NCI-H460 (cell line): ENCODE measurements around the gene SHC1. TPM values are rescaled to one million over a fixed set of nuclear protein-coding genes. Genes with fewer than 3 reads are reported as not detected.

ENCODE experiments used
- DNase-seq: peaks from one replicate; pipeline ENCODE4 v3.0.0-alpha.2; 2016; ENCODE audit warnings: low read depth; ENCODE audit errors: extremely low read depth
- polyA plus RNA-seq: library from polyadenylated mRNA; depleted of rRNA; stranded (reverse); fragments of >200 nt; gene quantifications from 2 replicates; pipeline ENCODE4 v1.2.3, GENCODE V29; 2014; cell fraction: nucleus; rRNA removed
- total RNA-seq: library from RNA; depleted of rRNA; stranded (reverse); fragments of >200 nt; shearing (Covaris generic); gene quantifications from 2 replicates; pipeline ENCODE4 v1.2.3, GENCODE V29; 2014; rRNA removed

The SHC1 gene, protein sequence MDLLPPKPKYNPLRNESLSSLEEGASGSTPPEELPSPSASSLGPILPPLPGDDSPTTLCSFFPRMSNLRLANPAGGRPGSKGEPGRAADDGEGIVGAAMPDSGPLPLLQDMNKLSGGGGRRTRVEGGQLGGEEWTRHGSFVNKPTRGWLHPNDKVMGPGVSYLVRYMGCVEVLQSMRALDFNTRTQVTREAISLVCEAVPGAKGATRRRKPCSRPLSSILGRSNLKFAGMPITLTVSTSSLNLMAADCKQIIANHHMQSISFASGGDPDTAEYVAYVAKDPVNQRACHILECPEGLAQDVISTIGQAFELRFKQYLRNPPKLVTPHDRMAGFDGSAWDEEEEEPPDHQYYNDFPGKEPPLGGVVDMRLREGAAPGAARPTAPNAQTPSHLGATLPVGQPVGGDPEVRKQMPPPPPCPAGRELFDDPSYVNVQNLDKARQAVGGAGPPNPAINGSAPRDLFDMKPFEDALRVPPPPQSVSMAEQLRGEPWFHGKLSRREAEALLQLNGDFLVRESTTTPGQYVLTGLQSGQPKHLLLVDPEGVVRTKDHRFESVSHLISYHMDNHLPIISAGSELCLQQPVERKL
- 382 and 411 TPM in 2 replicates for total RNA-seq
- polyA plus RNA-seq = 478 and 522 TPM in 2 replicates

DNA sequence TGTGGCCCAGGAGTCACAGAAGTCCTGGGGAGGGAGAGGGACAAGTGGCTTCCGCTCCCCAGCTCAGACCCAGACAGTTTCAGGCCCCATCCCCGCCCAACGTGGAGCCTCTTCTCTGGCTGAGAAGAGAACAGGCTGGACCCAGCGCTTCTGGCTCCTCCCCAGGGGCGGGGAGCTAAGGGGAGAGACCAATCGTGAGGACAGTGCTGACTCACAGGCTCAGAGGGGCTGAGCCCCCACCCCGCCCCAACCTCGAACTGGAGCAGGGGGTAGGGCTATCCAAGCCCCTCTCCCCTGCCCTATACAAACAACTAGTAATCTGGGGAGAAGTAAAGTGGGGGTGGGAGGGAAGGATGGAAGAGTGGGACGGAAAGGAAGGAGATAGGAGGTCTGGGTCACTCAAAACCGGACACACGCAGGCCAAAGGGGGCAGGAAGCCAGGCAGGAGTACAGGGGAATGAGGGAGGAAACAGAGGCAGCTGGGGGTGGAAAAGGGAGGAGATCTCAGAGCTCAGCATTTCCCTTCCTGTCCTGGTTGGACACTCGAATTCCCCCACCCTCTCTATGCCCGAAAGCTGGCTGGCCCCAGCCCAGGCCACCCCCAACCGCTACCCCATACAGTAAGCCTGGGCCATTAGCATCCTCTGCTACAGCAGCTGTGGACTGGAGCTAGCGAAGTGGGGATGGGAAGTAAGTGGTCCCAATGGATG is at the start of gene SHC1:
Gene SHC1 (minus strand): TSS at position 117 of the 710 bp plus-strand sequence. CDS start 221 bp downstream, outside the sequence.
- DNase-seq = peak; percentile 98

DNA sequence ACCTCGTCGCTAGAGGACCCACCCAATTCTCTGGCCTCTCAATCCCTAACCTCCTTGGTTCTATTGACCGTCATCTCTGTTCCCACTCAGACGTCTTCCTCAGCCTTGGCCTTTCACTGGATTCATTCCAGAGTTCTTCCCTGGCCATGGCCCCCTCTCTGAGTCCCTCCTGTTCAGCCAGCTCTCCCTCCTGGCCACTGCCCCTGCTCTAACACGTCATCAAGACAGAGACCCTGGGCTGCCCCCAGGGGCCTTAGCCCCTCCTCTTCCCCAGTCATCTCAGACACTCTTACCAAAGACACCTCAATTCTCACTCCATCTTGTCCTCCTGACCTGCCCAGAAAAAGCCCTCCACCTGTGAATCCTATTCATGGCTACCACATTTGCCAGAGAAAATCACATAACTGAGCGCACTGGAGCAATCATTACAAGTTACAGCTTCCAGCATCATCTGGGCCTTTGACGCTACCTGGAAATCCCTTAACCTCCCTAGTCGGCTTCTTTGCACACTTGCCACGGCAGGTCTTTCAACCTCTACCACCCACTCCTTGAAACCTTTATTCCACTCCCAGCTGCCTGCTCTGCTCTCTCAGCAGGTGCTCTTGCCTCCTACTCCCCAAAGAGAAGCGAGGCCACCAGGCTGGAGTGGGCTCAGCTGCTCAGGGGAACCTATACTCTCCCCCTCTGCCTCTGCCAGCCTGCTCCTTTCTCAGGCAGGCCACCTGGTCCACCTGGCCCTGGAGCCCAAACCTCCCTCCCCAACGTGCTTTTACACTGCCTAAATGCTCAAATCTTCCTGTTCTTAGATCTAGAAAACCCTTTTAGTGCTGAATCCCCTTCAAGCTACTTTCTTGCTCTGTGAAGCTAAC is 49.1 kb upstream of the SHC1 start:
- DNase-seq = no peak

DNA sequence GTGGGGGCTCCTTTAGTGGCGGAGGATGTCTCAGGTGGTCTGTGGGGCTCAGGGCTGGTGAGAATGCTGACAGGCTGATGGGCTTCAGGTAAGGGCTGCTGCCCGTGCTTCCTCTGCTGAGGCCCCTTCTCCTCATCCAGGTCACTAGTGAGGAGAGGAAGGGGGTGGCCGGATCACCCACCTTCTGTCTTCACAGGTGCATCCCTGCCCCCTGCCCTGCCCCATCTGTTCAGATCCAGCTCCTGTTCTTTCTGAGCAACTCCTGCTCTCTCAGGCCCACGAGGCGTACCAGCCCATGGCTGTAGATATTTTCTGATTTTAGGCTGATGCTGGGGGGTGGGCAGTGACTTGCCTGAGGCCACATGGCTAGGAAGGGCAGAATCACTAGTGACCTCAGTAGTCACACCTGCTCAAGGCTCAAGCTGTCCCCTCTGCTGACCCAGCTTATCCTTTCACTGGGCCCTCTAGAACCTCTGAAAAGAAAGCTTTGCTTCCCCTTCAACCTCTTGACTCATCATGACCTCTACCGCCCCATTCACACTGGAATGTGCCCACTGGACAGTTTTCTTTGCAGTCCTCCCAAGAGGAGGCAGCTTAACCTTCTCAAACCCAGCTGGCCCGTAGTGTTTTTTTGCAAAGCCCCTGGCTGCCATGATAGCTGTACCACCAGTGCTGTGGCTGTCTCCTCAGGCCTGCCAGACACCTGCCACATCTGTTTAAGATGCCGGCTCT is 48.2 kb upstream of the SHC1 start:
- no peak for DNase-seq

DNA sequence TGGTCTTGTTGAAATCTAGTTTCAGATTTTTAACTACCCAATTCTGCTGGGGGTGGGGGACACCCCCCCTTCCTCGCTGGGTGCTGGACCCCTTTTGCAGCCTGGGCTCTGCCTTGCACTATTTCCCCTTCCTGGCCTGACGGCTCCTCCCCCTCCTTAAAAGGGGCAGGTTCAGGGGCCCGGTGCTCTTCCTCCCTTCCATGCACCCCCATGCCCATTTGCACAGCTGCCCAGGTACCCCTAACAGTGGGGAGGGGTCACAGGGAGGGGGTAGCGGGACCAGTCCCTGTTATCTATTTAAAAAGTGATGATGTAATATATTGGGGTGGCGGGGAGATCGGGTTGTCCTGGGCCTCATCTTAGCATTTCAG is 47.4 kb upstream of the SHC1 start:
- no peak for DNase-seq

DNA sequence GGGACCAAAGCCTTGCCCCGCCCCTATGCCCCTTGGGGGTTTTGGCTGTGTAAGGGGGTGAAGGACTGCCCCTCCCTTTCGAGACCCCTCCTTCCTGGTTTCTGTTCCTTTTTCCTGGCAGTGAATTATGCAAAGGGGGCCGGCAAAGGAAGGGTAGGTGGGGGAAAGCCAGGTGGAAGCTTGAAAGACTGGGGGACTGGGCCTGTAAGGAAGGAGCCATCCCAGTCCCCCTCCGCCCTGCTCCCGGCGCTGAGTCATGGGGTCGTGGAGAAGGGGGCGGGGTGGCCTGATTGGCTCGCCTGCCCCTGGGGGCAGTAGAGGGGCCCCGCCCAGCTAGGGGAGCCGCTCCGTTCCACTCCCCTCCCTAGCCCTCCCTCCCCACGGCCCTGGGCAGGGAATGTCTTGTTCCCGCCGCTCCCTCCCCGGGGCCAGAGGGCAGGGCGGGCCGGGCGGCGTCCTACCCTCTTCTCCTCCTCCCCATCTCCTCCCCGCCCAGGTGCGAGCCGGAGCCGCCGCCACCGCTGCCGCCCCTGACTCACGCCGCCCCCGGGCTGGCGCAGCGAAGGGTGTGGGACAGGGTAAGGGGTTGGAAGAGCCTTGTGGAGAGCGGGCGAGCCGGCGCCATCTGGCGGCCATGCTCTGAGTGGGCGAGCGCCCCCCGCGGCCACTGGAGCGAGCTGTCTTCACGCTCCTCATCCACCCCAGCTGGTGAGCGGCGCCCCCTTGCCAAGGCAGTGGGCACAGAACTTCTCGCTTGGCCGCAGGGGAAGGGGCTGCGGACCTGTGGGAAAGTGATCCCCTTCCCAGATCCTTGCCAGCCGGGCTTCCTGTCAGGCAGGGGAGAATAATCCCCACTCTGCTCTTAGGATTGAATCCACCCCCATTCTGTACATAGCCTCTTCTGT is 46.7 kb upstream of the SHC1 start:
- peak; percentile 97 for DNase-seq

DNA sequence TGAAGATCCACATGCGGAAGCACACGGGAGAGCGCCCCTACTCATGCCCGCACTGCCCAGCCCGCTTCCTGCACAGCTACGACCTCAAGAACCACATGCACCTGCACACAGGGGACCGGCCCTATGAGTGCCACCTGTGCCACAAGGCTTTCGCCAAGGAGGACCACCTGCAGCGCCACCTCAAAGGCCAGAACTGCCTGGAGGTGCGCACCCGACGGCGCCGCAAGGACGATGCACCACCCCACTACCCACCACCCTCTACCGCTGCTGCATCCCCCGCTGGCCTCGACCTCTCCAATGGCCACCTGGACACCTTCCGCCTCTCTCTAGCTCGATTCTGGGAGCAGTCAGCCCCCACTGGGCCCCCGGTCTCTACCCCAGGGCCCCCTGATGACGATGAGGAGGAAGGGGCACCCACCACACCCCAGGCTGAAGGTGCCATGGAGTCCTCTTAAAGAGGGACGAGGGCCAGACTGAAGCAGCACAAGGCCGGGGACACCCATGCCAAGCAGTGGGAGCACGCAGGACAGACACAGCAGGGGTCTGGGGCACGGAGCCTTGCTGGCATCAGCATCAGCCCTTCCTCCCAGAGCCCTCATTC is 45.8 kb upstream of the SHC1 start:
- no peak for DNase-seq

DNA sequence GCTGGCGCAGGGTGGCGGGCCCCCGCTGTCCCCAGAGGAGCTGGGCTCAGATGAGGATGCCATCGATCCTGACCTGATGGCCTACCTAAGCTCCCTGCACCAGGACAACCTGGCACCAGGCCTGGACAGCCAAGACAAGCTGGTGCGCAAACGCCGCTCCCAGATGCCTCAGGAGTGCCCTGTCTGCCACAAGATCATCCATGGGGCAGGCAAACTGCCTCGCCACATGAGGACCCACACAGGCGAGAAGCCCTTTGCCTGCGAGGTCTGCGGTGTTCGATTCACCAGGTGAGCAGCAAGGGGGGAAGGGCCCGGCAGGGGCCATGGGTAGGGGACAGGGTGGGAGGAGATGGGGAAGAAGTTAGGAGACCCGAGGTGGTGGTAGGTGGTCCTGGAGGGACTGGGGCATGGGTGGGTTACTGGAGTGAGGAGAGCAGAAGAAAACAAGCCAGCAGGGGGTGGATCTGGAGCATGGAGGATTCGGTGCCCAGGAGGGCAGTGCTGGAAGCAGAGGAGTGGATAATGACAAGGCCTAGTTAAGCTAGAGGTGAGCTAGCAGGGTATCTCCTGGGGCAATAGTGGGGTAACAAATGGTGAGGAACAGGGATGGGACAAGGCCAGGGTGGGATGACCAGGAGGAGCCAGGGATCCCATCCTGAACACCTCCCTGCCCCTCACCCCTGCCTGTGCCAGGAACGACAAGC is 45.1 kb upstream of the SHC1 start:
- no peak for DNase-seq

DNA sequence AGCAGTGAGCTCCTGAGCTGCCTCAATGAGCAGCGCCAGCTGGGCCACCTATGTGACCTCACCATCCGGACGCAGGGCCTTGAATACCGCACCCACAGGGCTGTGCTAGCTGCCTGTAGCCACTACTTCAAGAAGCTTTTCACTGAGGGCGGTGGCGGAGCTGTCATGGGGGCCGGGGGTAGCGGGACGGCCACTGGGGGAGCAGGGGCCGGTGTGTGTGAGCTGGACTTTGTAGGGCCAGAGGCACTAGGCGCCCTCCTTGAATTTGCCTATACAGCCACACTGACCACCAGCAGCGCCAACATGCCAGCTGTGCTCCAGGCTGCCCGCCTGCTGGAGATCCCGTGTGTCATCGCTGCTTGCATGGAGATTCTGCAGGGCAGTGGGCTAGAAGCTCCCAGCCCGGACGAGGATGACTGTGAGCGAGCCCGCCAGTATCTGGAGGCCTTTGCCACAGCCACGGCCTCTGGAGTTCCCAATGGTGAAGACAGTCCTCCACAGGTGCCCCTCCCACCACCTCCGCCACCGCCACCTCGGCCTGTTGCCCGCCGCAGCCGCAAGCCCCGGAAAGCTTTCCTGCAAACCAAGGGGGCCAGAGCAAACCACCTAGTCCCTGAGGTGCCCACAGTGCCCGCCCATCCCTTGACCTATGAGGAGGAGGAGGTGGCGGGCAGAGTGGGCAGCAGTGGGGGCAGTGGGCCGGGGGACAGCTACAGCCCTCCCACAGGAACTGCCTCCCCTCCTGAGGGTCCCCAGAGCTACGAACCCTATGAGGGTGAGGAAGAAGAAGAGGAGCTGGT is 44.4 kb upstream of the SHC1 start:
- DNase-seq = no peak

DNA sequence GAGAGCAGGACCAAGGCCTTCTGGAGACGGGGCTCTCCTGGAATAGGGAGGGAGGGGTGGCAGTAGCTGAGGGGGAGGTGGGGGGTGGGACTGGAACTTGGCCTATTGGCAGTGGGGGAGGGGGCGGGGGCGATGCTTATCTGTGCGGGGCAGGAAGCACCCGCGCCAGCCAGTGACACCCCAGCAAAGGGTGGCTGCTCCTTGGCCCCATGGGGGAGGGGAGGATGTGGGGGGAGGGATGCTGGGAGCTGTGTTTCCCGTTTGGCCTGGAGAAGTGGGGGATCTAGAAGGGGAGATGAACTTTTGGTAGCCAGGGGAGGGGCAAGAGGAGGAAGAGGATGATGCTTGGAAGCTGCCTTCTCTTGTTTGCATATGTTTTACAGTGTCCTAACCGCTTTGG is 43.1 kb upstream of the SHC1 start:
- no peak for DNase-seq

DNA sequence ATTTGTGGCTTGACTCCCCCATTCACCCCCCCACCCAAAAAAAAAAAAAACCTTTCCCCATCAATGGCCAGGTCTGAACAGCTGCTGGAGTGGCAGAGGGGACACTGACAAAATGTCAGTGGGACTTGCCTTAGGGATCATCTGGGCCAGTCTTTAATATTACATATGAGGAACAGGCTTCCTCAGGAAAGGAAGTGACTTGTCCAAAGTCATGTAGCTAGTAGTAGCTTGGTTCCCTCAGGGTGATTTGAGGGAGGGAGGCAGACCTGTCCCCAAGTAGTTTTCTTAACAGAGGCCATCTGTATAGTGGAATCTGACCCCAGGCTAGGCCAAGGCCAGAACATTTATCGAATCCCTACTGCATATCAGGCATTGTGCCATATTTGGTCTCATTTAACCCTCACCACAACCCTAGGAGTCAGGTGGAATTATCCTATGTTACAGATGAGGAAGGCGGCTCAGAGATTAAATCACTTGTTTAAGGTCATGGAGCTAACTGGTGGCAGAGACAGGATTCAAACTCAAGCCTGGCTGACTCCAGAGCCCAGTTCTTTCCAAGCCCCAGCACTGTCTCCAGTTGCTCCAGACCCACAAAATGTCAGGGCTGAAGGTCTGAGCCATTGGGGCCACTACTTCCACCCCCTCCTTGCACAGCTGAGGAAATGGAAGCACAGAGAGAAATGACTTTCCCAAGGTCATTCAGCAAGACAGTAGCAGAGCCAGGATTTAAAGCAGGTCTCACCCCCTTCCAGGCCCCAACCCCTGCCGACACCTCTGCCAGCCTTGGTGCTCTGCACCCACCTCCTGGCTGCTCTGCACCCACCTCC is 42.4 kb upstream of the SHC1 start:
- no peak for DNase-seq

DNA sequence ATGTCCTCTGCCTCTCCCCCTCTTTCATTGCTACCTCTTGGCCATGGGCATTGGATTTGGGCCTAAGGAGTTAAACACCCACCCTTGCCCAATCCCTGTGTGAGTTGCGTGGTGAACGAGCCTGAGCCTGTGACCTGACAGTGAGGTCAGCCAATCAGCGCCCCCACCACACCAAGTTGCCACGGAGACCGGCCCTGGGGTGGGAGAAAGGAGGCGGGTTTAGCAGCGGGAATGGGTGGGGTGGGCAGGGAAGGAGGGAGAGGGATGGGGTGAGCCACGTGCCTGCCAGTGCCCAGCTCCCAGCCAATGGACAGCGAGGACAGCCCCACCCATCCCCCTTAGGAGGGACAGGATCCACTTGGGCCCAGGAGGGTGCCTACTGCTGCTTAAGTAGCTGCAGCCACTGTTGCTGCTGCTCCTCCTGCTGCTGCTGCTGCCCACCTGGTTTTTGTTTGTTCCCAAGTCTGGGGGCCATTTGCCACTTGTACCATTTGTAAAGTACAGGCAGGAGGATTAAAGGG is 41.5 kb upstream of the SHC1 start:
- peak; percentile 59 for DNase-seq

DNA sequence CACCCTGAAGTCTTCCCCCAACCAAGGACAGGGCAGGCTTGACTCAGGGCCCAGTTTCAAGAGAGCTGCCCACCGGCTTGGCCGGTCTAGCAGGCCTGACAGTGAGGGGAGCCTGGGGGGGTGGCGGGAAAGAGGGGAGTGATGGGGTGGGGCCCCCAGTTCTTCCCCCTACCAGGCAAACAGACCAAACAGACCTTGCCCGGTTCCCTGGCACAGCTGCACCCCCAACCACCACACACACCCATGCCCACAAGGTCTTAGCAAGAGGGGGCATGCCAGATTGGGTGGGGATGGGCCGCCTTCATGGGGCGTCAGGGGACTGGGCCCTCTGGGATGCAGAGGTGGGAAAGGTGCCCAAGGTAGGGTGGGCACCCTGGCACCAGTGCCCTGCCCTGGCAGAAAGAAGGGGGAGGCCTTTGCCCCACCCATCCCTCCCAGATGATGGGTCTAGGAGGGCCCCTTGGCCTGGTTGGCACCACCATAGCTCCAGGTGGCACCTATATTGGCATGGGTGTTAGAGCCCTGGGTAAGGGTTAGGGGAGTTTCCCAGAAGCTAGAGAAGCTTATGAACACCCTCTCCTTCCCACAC is 41.0 kb upstream of the SHC1 start:
- DNase-seq = no peak

DNA sequence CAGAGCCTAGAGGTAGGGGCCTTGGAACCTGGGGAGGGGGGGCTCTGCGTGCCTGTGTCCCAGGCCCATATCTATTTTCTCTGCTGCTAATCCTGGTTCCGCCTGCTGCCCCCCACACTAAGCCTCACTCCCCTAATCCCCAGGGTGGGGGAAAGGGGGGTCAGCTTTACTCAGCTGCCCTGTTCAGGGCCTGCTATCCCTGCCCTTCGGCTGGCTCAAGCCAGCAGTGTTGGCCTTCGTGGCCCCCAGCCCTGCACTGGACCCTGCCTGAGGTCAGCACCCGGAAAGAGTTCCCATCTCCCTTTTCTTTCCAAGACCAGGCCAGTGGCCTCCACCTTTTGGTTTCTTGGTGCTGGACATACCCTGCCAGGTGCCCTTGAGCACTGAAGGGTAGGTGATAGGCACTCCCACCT is 40.5 kb upstream of the SHC1 start:
- DNase-seq = no peak

DNA sequence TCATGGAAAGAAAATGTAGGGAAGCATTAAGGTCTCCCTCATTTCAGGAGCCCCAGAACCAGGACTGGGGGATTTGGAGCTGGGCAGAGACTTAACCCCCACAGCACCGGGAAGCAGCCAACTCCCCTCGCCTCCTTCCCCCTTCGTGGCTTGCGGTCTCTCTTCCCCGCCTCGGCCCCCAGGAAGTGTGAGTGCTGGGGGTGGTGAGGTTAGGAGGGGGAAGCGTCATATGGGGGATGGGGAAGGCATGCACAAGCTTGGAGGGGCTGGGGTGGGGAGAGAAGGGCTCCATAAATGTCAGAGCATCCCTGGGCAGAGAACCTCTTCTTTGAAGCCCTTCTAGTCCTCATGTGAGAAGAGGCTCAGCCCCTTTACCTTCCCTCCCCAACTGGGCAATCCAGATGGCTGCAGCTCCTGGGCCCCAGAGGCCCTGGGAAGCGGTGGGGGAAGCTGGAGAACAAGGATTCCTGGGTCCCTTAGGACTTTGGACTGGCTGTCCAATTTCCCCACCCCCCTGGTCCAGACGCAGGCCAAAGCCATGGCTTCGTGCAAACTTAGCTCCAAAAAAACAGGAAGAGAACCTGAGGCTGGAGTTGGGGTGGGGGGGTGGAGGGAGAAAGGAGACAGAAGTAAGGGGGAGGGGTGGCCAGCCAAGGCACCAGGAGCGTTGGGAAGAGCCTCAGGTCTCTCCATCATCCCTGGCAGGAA is 39.8 kb upstream of the SHC1 start:
- DNase-seq = no peak

DNA sequence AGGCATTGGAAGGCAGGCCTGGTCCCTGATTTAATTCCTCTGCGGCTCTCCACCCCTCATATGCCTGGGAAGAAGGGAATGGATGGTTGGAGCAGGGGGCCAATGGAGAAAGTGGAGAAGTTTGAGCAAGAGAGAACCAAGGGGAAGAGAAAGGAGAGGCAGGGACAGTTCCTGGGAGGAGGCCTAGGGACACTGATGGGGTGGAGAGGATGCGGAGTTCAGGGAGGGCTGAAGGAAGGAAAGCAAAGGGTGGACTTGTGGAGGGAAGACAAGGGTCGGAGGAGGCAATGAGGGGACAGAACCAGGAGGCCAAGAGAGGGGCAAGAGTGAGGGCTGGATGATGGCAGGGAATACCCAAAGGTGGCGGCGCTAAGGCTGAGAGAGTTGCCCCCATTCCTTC is 39.2 kb upstream of the SHC1 start:
- no peak for DNase-seq
